Fibroblast of pulmonary artery (primary cell): ENCODE measurements around the gene KSR1.
A peak's percentile ranks its signal among the peaks of the same experiment; 100 is the strongest.
"Not testable (repeated sequence)": the region's sequence is repeated elsewhere in the genome, so short reads cannot be mapped to it uniquely, and the experiment has no call there.

Experiments
- DNase-seq: peaks from one replicate; pipeline ENCODE4 v3.0.0-alpha.2; 2010; ENCODE audit warnings: low read depth
- H3K4me3 ChIP-seq: replicated peaks from 2 replicates; pipeline ENCODE4 v1.5.1; 2011; ENCODE audit warnings: low read depth, mild to moderate bottlenecking, control low read depth, low read length, moderate library complexity
- TF ChIP-seq, protein P1 (sequence below): IDR thresholded peaks from 2 replicates; pipeline ENCODE4 v1.5.1; 2011; ENCODE audit warnings: mild to moderate bottlenecking, control low read depth, low read length, inconsistent platforms; ENCODE audit errors: missing control alignments

Gene KSR1

DNA sequence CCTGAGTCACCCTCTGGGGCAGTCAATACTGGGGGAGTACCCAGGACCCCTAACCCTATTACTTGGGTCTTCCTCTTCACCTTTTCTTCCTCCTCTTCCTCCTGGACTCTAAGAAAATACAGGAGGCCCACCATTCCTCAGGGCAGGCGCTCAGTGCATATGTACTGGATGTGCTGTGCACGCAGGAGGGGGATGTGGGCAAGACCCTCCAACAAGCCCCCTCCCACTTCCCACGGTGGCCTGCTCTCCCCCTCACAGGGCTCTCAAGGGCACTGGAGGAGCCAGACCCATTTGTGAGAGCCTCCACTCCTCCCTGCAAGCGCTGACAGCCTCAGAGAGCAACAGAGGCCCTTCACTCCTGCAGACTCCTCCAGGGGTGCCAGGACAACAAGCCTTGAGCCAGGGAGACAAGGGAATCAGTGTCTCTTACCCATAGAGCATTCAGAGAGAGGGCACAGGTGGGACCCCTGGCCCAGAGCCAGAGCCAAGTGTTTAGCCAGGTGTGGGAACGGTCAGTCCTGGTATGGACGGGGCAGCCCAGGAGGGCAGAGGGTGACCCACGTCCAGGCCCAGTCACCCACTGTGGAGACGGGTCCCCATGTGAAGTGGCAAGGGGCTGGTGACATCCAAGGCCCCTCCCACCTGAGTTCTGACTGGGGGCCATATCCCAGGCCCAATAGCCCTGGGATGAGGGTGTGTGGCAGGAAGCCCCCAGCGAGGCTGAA lies 27.3 kb upstream of the KSR1 start:
- no peak for DNase-seq
- no peak overlapping the region for H3K4me3 ChIP-seq
- TF ChIP-seq, protein P1, sequence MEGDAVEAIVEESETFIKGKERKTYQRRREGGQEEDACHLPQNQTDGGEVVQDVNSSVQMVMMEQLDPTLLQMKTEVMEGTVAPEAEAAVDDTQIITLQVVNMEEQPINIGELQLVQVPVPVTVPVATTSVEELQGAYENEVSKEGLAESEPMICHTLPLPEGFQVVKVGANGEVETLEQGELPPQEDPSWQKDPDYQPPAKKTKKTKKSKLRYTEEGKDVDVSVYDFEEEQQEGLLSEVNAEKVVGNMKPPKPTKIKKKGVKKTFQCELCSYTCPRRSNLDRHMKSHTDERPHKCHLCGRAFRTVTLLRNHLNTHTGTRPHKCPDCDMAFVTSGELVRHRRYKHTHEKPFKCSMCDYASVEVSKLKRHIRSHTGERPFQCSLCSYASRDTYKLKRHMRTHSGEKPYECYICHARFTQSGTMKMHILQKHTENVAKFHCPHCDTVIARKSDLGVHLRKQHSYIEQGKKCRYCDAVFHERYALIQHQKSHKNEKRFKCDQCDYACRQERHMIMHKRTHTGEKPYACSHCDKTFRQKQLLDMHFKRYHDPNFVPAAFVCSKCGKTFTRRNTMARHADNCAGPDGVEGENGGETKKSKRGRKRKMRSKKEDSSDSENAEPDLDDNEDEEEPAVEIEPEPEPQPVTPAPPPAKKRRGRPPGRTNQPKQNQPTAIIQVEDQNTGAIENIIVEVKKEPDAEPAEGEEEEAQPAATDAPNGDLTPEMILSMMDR: no peak

DNA sequence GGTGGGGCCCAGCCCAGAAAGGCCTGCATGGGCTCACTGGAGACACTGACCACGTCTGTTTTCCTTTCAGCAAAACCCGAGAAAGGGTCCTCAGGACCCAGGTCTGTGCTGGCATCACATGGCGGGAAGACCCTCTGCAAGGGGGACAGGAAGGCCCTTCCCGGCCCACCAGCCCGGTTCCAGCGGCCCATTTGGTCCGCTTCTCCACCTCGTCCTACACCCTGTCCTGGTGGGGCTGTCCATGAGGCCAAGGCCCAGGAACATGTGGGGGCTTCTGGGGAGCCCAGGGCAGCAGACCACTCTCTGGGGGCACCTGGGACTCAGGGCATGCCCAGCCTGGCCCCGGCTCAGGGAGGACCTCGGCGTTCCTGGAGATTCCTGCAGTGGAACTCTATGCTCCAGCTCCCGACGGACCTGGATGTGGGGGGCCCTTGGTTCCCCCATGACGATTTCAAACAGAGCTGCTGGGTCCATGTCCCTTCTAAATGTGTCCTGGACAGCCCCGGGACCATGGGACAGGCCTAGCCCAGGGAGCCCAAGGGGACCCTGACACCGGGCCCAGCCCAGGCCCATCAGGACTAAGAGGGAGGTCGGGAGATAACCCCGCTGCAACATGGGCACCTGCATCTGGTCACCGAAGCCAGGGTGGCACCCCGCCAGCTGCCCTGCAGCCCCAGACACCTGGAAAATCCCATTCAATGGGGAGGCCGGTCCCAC lies 26.4 kb upstream of the KSR1 start:
- H3K4me3 ChIP-seq: no peak overlapping the region
- DNase-seq: no peak
- TF ChIP-seq, protein P1: no peak

DNA sequence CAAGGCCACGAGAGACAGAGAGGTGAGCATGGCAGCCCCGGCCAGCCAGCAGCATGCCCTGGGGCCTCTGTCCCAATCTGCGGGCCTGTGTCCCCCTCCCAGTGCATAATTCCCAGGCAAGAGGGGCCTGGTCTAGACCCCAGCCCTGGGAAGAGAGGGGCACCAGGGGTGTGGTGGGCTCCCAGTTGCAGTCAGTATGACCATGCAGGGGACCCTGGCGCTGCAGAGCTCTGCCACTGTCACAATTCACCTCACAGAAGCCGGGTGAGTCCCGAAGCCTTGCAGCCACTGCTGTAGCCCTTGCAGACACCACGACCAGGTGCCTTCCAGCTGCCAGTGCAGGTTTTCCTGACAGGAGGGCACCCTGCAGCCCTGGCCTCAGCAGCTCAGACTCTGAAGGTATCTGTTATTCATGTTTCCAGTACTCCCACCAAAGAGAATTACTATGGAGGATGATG lies 25.8 kb upstream of the KSR1 start:
- no peak for DNase-seq
- TF ChIP-seq, protein P1: no peak
- no peak overlapping the region for H3K4me3 ChIP-seq

DNA sequence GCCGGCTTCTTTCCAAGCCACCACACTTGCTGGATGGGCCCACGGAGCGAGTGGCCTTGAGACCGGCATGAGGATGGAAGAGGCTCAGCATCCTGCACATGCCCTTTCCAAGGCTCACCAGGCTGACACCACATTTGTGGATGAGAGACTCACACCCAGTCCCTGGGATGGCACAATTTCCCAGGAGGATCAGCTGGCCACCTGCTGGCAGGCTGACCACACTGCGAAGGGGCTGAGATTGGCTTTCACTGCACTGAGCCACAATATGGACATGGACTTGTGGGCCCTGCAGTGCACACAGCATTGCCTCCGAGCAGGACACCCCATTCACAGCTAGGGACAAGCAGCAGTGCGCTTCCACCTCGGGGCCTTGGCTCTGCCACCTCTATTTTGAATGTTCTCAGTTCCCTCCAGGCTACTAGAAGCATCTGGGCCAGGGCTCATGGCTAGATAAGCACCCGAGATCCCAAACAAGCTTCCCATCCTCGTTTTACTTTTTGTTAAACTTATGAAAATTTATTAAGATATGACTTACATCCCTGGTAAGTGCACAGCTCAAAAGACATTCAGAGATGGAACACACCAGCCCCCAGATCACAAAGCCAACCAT lies 25.3 kb upstream of the KSR1 start:
- DNase-seq: peak; percentile 61
- no peak overlapping the region for H3K4me3 ChIP-seq

DNA sequence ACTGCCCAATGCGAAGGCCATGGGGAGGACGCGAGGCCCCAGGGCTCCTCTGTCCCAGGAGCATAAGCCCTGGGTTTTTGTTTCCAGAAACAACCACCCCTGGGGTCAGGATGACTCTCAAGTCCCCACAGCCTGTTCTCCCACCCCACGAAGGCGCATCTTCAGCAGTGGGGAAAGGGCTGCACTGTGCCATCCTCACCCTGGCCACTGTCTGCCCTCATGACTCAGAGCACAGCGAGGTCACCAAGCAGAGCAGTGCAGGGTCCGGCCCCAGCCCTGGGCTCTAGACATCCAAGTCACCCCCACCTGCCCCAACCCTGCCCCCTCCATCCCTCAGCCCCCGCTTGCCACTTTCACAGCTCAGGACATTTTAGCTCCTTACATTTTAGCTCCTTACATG lies 22.7 kb upstream of the KSR1 start:
- DNase-seq: no peak
- TF ChIP-seq, protein P1: no peak
- no peak overlapping the region for H3K4me3 ChIP-seq

More for the DNA sequence above, 25.3 kb upstream of the KSR1 start:
- TF ChIP-seq, protein P1: peak; percentile 85

DNA sequence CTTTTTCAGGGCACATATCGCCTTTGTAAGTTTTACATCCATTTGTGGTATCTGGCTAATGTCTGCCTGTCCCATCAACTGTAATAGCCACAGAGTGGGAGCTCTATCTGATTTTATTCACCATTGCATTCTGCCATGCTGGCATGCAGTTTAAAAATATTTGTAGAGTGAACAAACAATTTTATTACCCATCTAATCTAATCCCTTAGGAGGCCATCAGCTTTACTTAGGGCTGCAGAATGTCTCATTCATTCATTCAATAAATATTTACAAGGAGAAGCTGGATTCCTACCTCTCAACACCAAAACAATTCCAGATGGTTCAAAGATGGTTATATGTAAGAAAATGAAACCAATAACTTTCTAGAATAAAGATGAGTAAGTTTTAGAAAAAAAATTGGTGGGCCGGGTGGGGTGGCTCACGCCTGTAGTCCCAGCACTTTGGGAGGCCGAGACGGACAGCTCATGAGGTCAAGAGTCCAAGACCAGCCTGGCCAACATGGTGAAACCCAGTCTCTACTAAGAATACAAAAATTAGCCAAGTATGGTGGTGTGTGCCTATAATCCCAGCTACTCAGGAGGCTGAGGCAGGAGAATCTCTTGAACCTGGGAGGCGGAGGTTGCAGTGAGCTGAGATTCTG lies 20.7 kb upstream of the KSR1 start:
- DNase-seq, H3K4me3 ChIP-seq: not testable (repeated sequence)
